HEK293 (cell line): ENCODE data around the gene ZNF287.

Source experiments
- CTCF ChIP-seq: fragments of 450-650 bp; formaldehyde crosslinking; IDR thresholded peaks from 2 replicates; pipeline ENCODE4 v1.5.1; 2016; ENCODE audit warnings: missing biosample characterization, missing genetic modification characterization
- GLI4 ChIP-seq: fragments of 450-650 bp; formaldehyde crosslinking; IDR thresholded peaks from 2 replicates; pipeline ENCODE4 v1.5.1; 2016; ENCODE audit warnings: missing biosample characterization, missing genetic modification characterization
- MZF1 ChIP-seq: fragments of 450-650 bp; formaldehyde crosslinking; IDR thresholded peaks from 2 replicates; pipeline ENCODE4 v1.5.1; 2017; ENCODE audit warnings: missing biosample characterization, missing genetic modification characterization, borderline replicate concordance
- ZBTB20 ChIP-seq: fragments of 450-650 bp; formaldehyde crosslinking; IDR thresholded peaks from 2 replicates; pipeline ENCODE4 v1.5.1; 2016; ENCODE audit warnings: missing biosample characterization, missing genetic modification characterization
- ZBTB7A ChIP-seq: fragments of 450-650 bp; formaldehyde crosslinking; IDR thresholded peaks from 2 replicates; pipeline ENCODE4 v1.5.1; 2016; ENCODE audit warnings: low read depth, missing biosample characterization, missing genetic modification characterization
- ZFHX2 ChIP-seq: fragments of 450-650 bp; formaldehyde crosslinking; conservative IDR thresholded peaks from 2 replicates; pipeline ENCODE4 v1.5.1; 2016; ENCODE audit warnings: missing biosample characterization, missing genetic modification characterization
- ZNF24 ChIP-seq: fragments of 450-650 bp; formaldehyde crosslinking; IDR thresholded peaks from 2 replicates; pipeline ENCODE4 v1.5.1; 2016; ENCODE audit warnings: missing biosample characterization, missing genetic modification characterization
- ZNF274 ChIP-seq, 2 experiments: fragments of 200-500 bp in 1 of 2; fragments of 450-650 bp in 1 of 2; sonication (Bioruptor generic) in 1 of 2; formaldehyde crosslinking in 1 of 2; IDR thresholded peaks; 2 replicates each; pipeline versions ENCODE4 v1.5.1 to v1.6.1; 2014 to 2016; ENCODE audit warnings: borderline replicate concordance in 1 of 2, inconsistent platforms in 1 of 2, low read length in 1 of 2, missing biosample characterization in 1 of 2, missing genetic modification characterization in 1 of 2
- ZNF501 ChIP-seq: fragments of 450-650 bp; formaldehyde crosslinking; IDR thresholded peaks from 2 replicates; pipeline ENCODE4 v1.5.1; 2016; ENCODE audit warnings: missing biosample characterization, missing genetic modification characterization
- TF ChIP-seq, protein P1 (sequence below): fragments of 450-650 bp; formaldehyde crosslinking; IDR thresholded peaks from 2 replicates; pipeline ENCODE4 v1.5.1; 2016; ENCODE audit warnings: missing biosample characterization, missing genetic modification characterization
- TF ChIP-seq, protein P2 (sequence below): fragments of 450-650 bp; formaldehyde crosslinking; IDR thresholded peaks from 2 replicates; pipeline ENCODE4 v1.5.1; 2016; ENCODE audit warnings: missing biosample characterization, missing genetic modification characterization
- TF ChIP-seq, protein P3 (sequence below): fragments of 450-650 bp; formaldehyde crosslinking; IDR thresholded peaks from 2 replicates; pipeline ENCODE4 v1.5.1; 2016; ENCODE audit warnings: missing biosample characterization, missing genetic modification characterization
- TF ChIP-seq, protein P4 (sequence below): IDR thresholded peaks from 2 replicates; pipeline ENCODE4 v1.6.1; 2011; ENCODE audit warnings: mild to moderate bottlenecking, low read depth, low read length, borderline replicate concordance
- TF ChIP-seq, protein P5 (sequence below): fragments of 450-650 bp; formaldehyde crosslinking; IDR thresholded peaks from 2 replicates; pipeline ENCODE4 v1.5.1; 2016; ENCODE audit warnings: missing biosample characterization, missing genetic modification characterization

DNA sequence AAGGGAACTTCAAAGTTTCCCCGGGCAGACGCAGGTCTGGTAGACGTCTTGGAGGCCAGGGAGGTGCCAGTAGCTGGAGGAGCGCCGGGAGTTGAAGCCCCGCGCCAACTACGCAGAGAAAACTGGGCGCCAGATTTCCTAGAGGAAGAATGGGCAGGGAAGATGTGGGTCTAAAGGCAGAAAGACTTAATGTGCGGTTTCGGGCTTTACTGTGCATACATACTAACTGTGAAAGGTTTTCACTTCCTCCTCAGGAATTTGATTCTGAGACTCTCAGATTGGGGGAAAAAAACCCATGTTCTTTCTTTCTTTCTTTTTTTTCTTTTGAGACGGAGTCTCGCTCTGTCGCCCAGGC lies 331 bp upstream of the ZNF287 start:
- TF ChIP-seq GLI4 (tag by site-specific recombination) (no peak), ZFHX2 (tag by site-specific recombination) (no peak), CTCF (tag by site-specific recombination) (no peak), MZF1 (tag by site-specific recombination) (no peak), ZNF24 (tag by site-specific recombination) (no peak), ZNF501 (no peak), ZNF274 (IDR thresholded peaks at IDR 0.05; ENCODE audit: low read length) (no peak), ZNF274 (tag by site-specific recombination; IDR thresholded peaks at IDR 0.05; ENCODE audit: borderline replicate concordance) (no peak), ZBTB20 (tag by site-specific recombination) (no peak), ZBTB7A (tag by site-specific recombination) (no peak)
- TF ChIP-seq, protein P1, sequence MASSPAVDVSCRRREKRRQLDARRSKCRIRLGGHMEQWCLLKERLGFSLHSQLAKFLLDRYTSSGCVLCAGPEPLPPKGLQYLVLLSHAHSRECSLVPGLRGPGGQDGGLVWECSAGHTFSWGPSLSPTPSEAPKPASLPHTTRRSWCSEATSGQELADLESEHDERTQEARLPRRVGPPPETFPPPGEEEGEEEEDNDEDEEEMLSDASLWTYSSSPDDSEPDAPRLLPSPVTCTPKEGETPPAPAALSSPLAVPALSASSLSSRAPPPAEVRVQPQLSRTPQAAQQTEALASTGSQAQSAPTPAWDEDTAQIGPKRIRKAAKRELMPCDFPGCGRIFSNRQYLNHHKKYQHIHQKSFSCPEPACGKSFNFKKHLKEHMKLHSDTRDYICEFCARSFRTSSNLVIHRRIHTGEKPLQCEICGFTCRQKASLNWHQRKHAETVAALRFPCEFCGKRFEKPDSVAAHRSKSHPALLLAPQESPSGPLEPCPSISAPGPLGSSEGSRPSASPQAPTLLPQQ (tag by site-specific recombination): no peak
- TF ChIP-seq, protein P2, sequence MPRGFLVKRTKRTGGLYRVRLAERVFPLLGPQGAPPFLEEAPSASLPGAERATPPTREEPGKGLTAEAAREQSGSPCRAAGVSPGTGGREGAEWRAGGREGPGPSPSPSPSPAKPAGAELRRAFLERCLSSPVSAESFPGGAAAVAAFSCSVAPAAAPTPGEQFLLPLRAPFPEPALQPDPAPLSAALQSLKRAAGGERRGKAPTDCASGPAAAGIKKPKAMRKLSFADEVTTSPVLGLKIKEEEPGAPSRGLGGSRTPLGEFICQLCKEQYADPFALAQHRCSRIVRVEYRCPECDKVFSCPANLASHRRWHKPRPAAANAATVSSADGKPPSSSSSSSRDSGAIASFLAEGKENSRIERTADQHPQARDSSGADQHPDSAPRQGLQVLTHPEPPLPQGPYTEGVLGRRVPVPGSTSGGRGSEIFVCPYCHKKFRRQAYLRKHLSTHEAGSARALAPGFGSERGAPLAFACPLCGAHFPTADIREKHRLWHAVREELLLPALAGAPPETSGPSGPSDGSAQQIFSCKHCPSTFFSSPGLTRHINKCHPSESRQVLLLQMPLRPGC (tag by site-specific recombination): no peak
- TF ChIP-seq, protein P3, sequence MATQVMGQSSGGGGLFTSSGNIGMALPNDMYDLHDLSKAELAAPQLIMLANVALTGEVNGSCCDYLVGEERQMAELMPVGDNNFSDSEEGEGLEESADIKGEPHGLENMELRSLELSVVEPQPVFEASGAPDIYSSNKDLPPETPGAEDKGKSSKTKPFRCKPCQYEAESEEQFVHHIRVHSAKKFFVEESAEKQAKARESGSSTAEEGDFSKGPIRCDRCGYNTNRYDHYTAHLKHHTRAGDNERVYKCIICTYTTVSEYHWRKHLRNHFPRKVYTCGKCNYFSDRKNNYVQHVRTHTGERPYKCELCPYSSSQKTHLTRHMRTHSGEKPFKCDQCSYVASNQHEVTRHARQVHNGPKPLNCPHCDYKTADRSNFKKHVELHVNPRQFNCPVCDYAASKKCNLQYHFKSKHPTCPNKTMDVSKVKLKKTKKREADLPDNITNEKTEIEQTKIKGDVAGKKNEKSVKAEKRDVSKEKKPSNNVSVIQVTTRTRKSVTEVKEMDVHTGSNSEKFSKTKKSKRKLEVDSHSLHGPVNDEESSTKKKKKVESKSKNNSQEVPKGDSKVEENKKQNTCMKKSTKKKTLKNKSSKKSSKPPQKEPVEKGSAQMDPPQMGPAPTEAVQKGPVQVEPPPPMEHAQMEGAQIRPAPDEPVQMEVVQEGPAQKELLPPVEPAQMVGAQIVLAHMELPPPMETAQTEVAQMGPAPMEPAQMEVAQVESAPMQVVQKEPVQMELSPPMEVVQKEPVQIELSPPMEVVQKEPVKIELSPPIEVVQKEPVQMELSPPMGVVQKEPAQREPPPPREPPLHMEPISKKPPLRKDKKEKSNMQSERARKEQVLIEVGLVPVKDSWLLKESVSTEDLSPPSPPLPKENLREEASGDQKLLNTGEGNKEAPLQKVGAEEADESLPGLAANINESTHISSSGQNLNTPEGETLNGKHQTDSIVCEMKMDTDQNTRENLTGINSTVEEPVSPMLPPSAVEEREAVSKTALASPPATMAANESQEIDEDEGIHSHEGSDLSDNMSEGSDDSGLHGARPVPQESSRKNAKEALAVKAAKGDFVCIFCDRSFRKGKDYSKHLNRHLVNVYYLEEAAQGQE: no peak
- TF ChIP-seq, protein P4, sequence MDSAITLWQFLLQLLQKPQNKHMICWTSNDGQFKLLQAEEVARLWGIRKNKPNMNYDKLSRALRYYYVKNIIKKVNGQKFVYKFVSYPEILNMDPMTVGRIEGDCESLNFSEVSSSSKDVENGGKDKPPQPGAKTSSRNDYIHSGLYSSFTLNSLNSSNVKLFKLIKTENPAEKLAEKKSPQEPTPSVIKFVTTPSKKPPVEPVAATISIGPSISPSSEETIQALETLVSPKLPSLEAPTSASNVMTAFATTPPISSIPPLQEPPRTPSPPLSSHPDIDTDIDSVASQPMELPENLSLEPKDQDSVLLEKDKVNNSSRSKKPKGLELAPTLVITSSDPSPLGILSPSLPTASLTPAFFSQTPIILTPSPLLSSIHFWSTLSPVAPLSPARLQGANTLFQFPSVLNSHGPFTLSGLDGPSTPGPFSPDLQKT: no peak
- TF ChIP-seq, protein P5, sequence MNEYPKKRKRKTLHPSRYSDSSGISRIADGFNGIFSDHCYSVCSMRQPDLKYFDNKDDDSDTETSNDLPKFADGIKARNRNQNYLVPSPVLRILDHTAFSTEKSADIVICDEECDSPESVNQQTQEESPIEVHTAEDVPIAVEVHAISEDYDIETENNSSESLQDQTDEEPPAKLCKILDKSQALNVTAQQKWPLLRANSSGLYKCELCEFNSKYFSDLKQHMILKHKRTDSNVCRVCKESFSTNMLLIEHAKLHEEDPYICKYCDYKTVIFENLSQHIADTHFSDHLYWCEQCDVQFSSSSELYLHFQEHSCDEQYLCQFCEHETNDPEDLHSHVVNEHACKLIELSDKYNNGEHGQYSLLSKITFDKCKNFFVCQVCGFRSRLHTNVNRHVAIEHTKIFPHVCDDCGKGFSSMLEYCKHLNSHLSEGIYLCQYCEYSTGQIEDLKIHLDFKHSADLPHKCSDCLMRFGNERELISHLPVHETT: no peak
